HUES6 (cell line): ENCODE data around the gene ZNF205.
A peak's percentile ranks its signal among the peaks of the same experiment; 100 is the strongest.
"Not testable (repeated sequence)": the region's sequence is repeated elsewhere in the genome, so short reads cannot be mapped to it uniquely, and the experiment has no call there.

Source experiments
- H3K27ac ChIP-seq: 2 replicates; pipeline ENCODE4 v1.7.0; 2013; ENCODE audit warnings: low read depth, mild to moderate bottlenecking, low read length, inconsistent platforms
- H3K27me3 ChIP-seq: 2 replicates; pipeline ENCODE4 v1.6.1; 2013; ENCODE audit warnings: low read length; ENCODE audit not compliant: control insufficient read depth, insufficient read depth
- H3K36me3 ChIP-seq: 2 replicates; pipeline ENCODE4 v1.6.1; 2013; ENCODE audit warnings: low read length; ENCODE audit not compliant: control insufficient read depth, insufficient read depth
- H3K4me1 ChIP-seq: 2 replicates; pipeline ENCODE4 v1.6.1; 2013; ENCODE audit warnings: low read length; ENCODE audit not compliant: control insufficient read depth, insufficient read depth
- H3K4me3 ChIP-seq: 2 replicates; pipeline ENCODE4 v1.5.1; 2013; ENCODE audit warnings: low read depth, low read length
- H3K9ac ChIP-seq: one replicate; pipeline ENCODE4 v1.6.1; 2013; ENCODE audit warnings: mild to moderate bottlenecking, low read length
- H3K9me3 ChIP-seq: 2 replicates; pipeline ENCODE4 v1.6.1; 2013; ENCODE audit warnings: low read depth, low read length; ENCODE audit not compliant: control insufficient read depth, insufficient read depth

Gene ZNF205

GRCh38 chr16:3072576-3073263 lies 39.7 kb upstream of the ZNF205 start:
- not testable (repeated sequence) for H3K36me3 ChIP-seq, H3K4me3 ChIP-seq, H3K9me3 ChIP-seq, H3K9ac ChIP-seq, H3K27me3 ChIP-seq, H3K27ac ChIP-seq
- H3K4me1 ChIP-seq: peaks cover 10% of the 10 kb centered on the region; the same call in 1 of the 2 replicates

- peaks cover 12% of the 10 kb centered on the region for H3K4me1 ChIP-seq
- no peak overlapping the region for H3K4me3 ChIP-seq
- H3K27me3 ChIP-seq: peaks cover 5% of the 10 kb centered on the region; the same call in 1 of the 2 replicates
- no peak overlapping the region for H3K27ac ChIP-seq
- H3K9me3 ChIP-seq: no peaks in the 10 kb centered on the region
- no peaks in the 10 kb centered on the region for H3K36me3 ChIP-seq
- H3K9ac ChIP-seq: no peak overlapping the region
These were observed 38.9 kb upstream of the ZNF205 start for GRCh38 chr16:3073448-3073847.

GRCh38 chr16:3074860-3075522 lies 37.4 kb upstream of the ZNF205 start:
- no peak overlapping the region for H3K9ac ChIP-seq
- H3K27me3 ChIP-seq: peaks cover 5% of the 10 kb centered on the region; the same call in 1 of the 2 replicates
- H3K4me1 ChIP-seq: peaks cover 14% of the 10 kb centered on the region
- H3K4me3 ChIP-seq: no peak overlapping the region
- H3K9me3 ChIP-seq: no peaks in the 10 kb centered on the region
- H3K36me3 ChIP-seq: no peaks in the 10 kb centered on the region
- H3K27ac ChIP-seq: no peak overlapping the region

- Histone ChIP-seq H3K4me3 (no peak overlapping the region), H3K27me3 (peaks cover 5% of the 10 kb centered on the region; the same call in 1 of the 2 replicates), H3K27ac (no peak overlapping the region), H3K9ac (peak overlapping the region; percentile 42), H3K9me3 (no peaks in the 10 kb centered on the region), H3K36me3 (no peaks in the 10 kb centered on the region), H3K4me1 (peaks cover 11% of the 10 kb centered on the region)
These were observed 36.9 kb upstream of the ZNF205 start for GRCh38 chr16:3075523-3075915.

GRCh38 chr16:3075946-3076345 lies 36.4 kb upstream of the ZNF205 start:
- H3K4me3 ChIP-seq, H3K9ac ChIP-seq, H3K27ac ChIP-seq, H3K9me3 ChIP-seq, H3K4me1 ChIP-seq, H3K36me3 ChIP-seq, H3K27me3 ChIP-seq: not testable (repeated sequence)

GRCh38 chr16:3076577-3076976 lies 35.8 kb upstream of the ZNF205 start:
- Histone ChIP-seq H3K27me3 (peaks cover 5% of the 10 kb centered on the region; the same call in 1 of the 2 replicates), H3K9ac (no peak overlapping the region), H3K4me1 (peaks cover 6% of the 10 kb centered on the region), H3K4me3 (no peak overlapping the region), H3K36me3 (no peaks in the 10 kb centered on the region), H3K9me3 (no peaks in the 10 kb centered on the region; the same call in 1 of the 2 replicates), H3K27ac (no peak overlapping the region)

- H3K4me3 ChIP-seq: no peak overlapping the region
- H3K9ac ChIP-seq: no peak overlapping the region
- H3K27ac ChIP-seq: no peak overlapping the region
These were observed 32.4 kb upstream of the ZNF205 start for GRCh38 chr16:3080024-3080423.

GRCh38 chr16:3081957-3082356 lies 30.4 kb upstream of the ZNF205 start:
- H3K9me3 ChIP-seq, H3K9ac ChIP-seq, H3K36me3 ChIP-seq, H3K4me3 ChIP-seq, H3K4me1 ChIP-seq, H3K27me3 ChIP-seq, H3K27ac ChIP-seq: not testable (repeated sequence)

More at GRCh38 chr16:3080024-3080423, 32.4 kb upstream of the ZNF205 start:
- Histone ChIP-seq H3K27me3 (no peaks in the 10 kb centered on the region), H3K4me1 (peaks cover 4% of the 10 kb centered on the region; the same call in 1 of the 2 replicates), H3K36me3 (no peaks in the 10 kb centered on the region), H3K9me3 (no peaks in the 10 kb centered on the region; the same call in 1 of the 2 replicates)

- peaks cover 20% of the 10 kb centered on the region for H3K4me1 ChIP-seq
- not testable (repeated sequence) for H3K9ac ChIP-seq, H3K36me3 ChIP-seq, H3K9me3 ChIP-seq, H3K27ac ChIP-seq, H3K27me3 ChIP-seq, H3K4me3 ChIP-seq
These were observed 29.0 kb upstream of the ZNF205 start for GRCh38 chr16:3083408-3083807.

GRCh38 chr16:3084491-3084890 lies 27.9 kb upstream of the ZNF205 start:
- Histone ChIP-seq H3K4me1 (peaks cover 17% of the 10 kb centered on the region), H3K9ac (no peak overlapping the region), H3K36me3 (peaks cover 18% of the 10 kb centered on the region), H3K4me3 (no peak overlapping the region), H3K27ac (no peak overlapping the region), H3K27me3 (no peaks in the 10 kb centered on the region), H3K9me3 (no peaks in the 10 kb centered on the region; the same call in 1 of the 2 replicates)

GRCh38 chr16:3084969-3085670 lies 27.3 kb upstream of the ZNF205 start:
- Histone ChIP-seq H3K36me3 (peaks cover 24% of the 10 kb centered on the region), H3K9ac (no peak overlapping the region), H3K4me3 (no peak overlapping the region), H3K27me3 (no peaks in the 10 kb centered on the region), H3K27ac (no peak overlapping the region), H3K4me1 (peaks cover 17% of the 10 kb centered on the region), H3K9me3 (no peaks in the 10 kb centered on the region; the same call in 1 of the 2 replicates)
